Measurements from ENCODE around the gene MACROD2.

DNA sequence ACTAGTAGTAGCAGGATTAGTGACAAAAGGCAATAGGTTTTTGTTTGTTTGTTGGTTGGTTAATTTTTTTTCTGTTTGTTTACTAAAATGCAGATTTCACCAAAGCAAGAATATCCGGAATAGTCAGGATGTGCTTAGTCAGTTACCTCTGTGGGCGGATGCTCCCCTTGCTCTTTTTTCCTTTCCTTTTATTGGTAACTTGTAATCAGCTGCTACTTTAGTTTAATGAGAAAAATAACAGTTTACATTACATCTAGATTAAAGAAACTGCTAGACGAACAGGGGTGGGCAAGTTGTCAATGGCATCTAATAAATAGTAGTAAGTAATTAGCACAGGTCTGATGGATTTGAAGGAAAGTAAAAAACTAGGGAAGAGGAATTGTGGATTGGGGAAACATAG, 989.0 kb downstream of the MACROD2 start:
- no peak for TF ChIP-seq POLR2A (IDR thresholded peaks at IDR 0.05)
- TF ChIP-seq, protein P1, sequence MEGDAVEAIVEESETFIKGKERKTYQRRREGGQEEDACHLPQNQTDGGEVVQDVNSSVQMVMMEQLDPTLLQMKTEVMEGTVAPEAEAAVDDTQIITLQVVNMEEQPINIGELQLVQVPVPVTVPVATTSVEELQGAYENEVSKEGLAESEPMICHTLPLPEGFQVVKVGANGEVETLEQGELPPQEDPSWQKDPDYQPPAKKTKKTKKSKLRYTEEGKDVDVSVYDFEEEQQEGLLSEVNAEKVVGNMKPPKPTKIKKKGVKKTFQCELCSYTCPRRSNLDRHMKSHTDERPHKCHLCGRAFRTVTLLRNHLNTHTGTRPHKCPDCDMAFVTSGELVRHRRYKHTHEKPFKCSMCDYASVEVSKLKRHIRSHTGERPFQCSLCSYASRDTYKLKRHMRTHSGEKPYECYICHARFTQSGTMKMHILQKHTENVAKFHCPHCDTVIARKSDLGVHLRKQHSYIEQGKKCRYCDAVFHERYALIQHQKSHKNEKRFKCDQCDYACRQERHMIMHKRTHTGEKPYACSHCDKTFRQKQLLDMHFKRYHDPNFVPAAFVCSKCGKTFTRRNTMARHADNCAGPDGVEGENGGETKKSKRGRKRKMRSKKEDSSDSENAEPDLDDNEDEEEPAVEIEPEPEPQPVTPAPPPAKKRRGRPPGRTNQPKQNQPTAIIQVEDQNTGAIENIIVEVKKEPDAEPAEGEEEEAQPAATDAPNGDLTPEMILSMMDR (IDR thresholded peaks at IDR 0.05): no peak
